Ramos (cell line): ENCODE measurements around the gene C16orf96.

Source experiments
- in situ Hi-C: fragments of 300-500 bp; cut with MboI; formaldehyde crosslinking; loops from one replicate; pipeline ENCODE4 v1.14.3; 2022; ENCODE audit warnings: low sequenced_read_pairs; ENCODE audit not compliant: unreplicated experiment

C16orf96 gene

DNA sequence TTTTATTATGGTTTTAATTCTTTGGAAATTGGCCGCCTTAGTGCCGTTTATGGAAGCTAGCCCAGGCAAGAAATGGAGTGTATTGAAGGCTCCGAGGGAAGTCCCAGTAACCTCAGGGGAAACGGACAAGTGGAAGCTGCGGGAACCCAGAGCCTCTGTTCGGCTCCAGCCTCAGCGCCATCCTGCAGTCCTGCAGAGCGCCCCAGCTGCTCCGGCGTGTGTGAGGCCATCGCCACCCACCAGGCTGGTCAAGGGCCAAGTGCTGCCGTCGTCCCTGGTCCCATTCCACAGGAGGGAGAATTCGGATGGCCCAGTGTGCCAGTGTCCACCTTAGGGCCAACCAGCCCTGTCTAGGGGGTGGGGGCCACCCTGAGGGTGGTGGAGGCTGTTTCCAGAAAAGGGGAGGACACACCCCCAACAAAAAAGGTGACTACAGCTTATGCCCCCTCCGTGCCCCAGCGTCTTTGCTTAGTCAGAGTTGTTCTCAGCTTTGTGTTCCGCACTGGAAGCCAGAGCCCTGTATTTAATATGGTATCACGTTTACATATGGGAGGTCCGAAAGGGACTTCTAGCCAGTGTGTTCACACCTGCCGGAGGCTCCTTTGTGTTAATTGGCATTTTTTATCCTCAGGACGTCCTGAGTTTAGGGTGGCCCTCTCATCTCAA is 81.5 kb downstream of the C16orf96 start:
- in situ Hi-C loops: no loop called here

GRCh38 chr16:4639899-4640509 is 83.9 kb downstream of the C16orf96 start:
- in situ Hi-C loops: no loop called here

- in situ Hi-C loops: no loop called here
Measured at GRCh38 chr16:4640572-4641305, 84.6 kb downstream of the C16orf96 start.

GRCh38 chr16:4641306-4641687 is 85.2 kb downstream of the C16orf96 start:
- in situ Hi-C loops: no loop called here

- in situ Hi-C loops: no loop called here
Measured at GRCh38 chr16:4641895-4642294, 85.8 kb downstream of the C16orf96 start.

DNA sequence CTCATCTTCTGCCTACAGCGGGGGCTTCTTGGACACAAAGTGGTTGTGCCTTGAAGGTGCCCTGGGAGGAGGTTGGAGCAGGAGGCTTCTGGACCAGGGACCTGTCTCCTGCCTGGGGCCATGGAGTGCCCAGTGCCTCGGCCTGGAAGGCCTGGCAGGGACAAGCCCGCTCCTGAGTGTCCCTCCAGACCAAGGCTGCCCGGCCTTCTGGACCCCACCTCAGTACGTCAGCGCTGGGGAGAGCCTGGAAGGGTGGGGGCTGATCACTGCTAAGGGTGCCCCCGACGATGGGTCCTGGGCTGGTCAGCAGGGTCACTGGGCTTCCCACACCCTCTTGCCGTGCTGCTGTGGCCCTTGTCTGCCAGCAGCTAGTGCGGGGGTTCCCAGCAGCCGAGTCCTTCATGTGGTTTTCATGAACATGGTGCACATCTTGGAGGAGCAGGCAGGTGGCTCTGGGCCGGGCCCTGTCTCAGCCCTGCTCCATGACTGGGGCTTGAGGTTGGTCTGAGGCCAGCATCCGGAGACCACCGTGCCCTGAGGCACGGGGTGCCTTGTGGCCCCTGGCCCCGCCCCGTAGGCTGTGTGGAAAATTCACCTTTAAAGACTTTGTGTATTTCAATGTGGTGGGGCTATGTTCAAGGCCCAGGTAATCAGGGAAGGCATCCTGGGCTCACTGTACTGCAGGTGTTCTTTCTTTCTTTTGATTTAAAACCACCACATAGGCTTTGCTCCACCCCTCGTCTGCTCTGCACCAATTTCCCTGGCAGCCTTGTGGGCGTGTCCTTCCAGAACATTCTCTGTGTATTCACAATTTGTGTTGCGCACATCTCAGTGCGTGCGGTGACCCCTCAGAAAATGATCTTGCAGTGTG is 90.9 kb downstream of the C16orf96 start:
- in situ Hi-C loops: no loop called here

DNA sequence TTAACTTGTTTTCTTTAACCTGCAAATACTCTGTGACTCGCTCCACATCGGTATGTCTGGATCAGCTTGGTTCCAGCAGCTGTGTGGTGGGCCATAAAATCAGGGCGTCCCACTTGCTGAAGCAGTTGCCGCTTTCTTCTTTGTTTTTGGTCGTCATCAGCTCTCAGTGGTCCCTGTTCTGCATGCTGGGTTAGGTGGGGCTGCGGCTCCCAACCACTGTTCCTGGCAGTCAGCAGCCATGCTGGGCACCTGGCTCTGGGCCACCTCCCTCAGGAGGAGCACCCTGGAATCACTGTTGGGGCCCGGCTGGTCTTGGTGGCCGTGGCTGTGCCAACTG is 91.5 kb downstream of the C16orf96 start:
- in situ Hi-C loops: no loop called here

DNA sequence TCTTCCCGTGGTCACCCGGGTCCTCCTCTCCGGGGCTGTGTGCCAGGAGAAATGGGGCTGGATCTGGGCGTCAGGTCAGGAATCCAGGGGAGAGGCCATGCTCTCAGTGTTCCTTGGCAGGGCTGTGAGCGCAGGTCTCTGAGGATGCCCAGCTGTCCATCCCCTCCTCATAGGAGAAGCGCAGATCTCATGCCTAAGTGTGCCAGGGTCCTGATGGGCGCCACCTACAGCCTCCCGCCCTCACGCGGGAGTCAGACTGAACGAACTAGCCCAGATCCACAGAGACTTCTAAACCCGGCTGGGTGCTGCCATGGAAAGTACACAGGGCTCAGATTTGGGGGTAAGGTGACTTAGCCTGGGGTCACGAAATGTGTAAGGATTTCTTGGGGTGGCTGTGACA is 92.8 kb downstream of the C16orf96 start:
- in situ Hi-C loops: no loop called here

DNA sequence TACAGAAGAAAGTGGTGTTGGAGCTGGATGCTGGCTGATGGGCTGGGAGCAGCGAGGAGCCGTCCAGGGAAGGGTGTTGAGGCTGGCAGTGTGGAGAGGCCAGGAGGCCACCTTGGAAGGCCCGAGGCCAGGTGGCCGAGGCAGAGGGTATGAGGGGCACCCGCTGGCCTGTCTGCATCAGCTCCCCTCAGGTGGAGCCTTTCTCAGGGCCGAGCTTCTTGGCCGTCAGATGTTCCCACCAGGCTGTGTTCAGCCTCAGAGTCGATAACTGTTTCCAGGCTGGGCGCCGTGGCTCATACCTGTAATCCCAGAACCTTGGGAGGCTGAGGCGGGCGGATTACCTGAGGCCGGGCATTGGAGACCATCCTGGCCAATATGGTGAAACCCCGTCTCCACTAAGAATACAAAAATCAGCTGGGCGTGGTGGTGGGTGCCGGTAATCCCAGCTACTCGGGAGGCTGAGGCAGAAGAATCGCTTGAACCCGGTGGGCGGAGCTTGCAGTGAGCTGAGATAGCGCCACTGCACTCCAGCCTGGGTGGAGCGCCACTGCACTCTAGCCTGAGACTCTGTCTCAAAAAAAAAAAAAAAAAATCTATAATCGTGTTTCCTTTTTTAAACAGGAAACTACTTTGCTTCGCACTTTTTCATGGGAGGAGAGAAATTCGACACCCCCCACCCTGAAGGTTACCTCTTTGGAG is 93.8 kb downstream of the C16orf96 start:
- in situ Hi-C loops: no loop called here
